ENCODE results near the gene DCAF6. TPM values are rescaled to one million over a fixed set of nuclear protein-coding genes. Genes with fewer than 3 reads are reported as not detected.

DCAF6 gene
- total and polyA plus RNA-seq, 7 donors: 33.6 to 102 (median 79.6) TPM

GRCh38 chr1:168001213-168001612, 64.7 kb downstream of the DCAF6 start:
- no peak for TF ChIP-seq POLR2AphosphoS5 (IDR thresholded peaks at IDR 0.05)
- no peak for TF ChIP-seq CTCF (IDR thresholded peaks at IDR 0.05)
- TF ChIP-seq POLR2A (IDR thresholded peaks at IDR 0.05): no peak
- TF ChIP-seq EP300 (IDR thresholded peaks at IDR 0.05): no peak
- H3K36me3 ChIP-seq: peaks cover 0 to 29% (median 1%) of the 10 kb centered on the region in 4 donors
- intact Hi-C loops (cut with DNase I): loop anchor here (5.0 kb wide), 1 partner anchor 51 kb away; no protein-coding TSS in a partner anchor
- H3K4me1 ChIP-seq: peaks cover 0 to 10% (median 0%) of the 10 kb centered on the region in 4 donors
- no peak overlapping the region for H3K4me3 ChIP-seq
- H3K9me3 ChIP-seq: no peaks in the 10 kb centered on the region
- DNase-seq: no peak
- no peaks in the 10 kb centered on the region for H3K27me3 ChIP-seq
- H3K27ac ChIP-seq: no peak overlapping the region
- WGBS, 2 donors: 86 to 96% methylated on average over 1 of the region's 1 CpG

GRCh38 chr1:168004531-168004930, 68.0 kb downstream of the DCAF6 start:
- no peaks in the 10 kb centered on the region for H3K27me3 ChIP-seq

GRCh38 chr1:168005529-168005928, 69.0 kb downstream of the DCAF6 start:
- TF ChIP-seq EP300 (IDR thresholded peaks at IDR 0.05) (no peak), POLR2A (IDR thresholded peaks at IDR 0.05) (no peak), POLR2AphosphoS5 (IDR thresholded peaks at IDR 0.05) (no peak), CTCF (IDR thresholded peaks at IDR 0.05) (no peak)
- DNase-seq: no peak
- intact Hi-C loops (cut with DNase I): no loop called here
- Histone ChIP-seq H3K4me1 (peaks cover 0 to 10% (median 0%) of the 10 kb centered on the region in 4 donors), H3K36me3 (peaks cover 0 to 43% (median 3%) of the 10 kb centered on the region in 4 donors), H3K9me3 (no peaks in the 10 kb centered on the region), H3K27ac (no peak overlapping the region), H3K4me3 (no peak overlapping the region), H3K27me3 (no peaks in the 10 kb centered on the region)

More at GRCh38 chr1:168004531-168004930, 68.0 kb downstream of the DCAF6 start:
- DNase-seq: no peak
- peaks cover 0 to 43% (median 3%) of the 10 kb centered on the region in 4 donors for H3K36me3 ChIP-seq
- H3K27ac ChIP-seq: no peak overlapping the region
- H3K4me3 ChIP-seq: no peak overlapping the region
- WGBS, 2 donors: 92 to 97% methylated on average over 2 of the region's 2 CpGs
- peaks cover 0 to 10% (median 0%) of the 10 kb centered on the region in 4 donors for H3K4me1 ChIP-seq
- intact Hi-C loops (cut with DNase I): loop anchor here (5.0 kb wide), 1 partner anchor 48 kb away; no protein-coding TSS in a partner anchor
- no peak for TF ChIP-seq POLR2AphosphoS5 (IDR thresholded peaks at IDR 0.05)
- TF ChIP-seq EP300 (IDR thresholded peaks at IDR 0.05): no peak
- no peak for TF ChIP-seq CTCF (IDR thresholded peaks at IDR 0.05)
- TF ChIP-seq POLR2A (IDR thresholded peaks at IDR 0.05): no peak
- H3K9me3 ChIP-seq: no peaks in the 10 kb centered on the region

GRCh38 chr1:168007691-168008090, 71.2 kb downstream of the DCAF6 start:
- H3K9me3 ChIP-seq: no peaks in the 10 kb centered on the region
- peaks cover 0 to 10% (median 0%) of the 10 kb centered on the region in 4 donors for H3K4me1 ChIP-seq
- no peaks in the 10 kb centered on the region for H3K27me3 ChIP-seq
- H3K27ac ChIP-seq: no peak overlapping the region
- intact Hi-C loops (cut with DNase I): no loop called here
- TF ChIP-seq EP300 (IDR thresholded peaks at IDR 0.05) (no peak), CTCF (IDR thresholded peaks at IDR 0.05) (no peak), POLR2A (IDR thresholded peaks at IDR 0.05) (no peak), POLR2AphosphoS5 (IDR thresholded peaks at IDR 0.05) (no peak)
- H3K4me3 ChIP-seq: no peak overlapping the region
- 90 to 93% methylated on average over 1 of the region's 1 CpG for WGBS, 2 donors
- DNase-seq: no peak
- peaks cover 0 to 42% (median 3%) of the 10 kb centered on the region in 4 donors for H3K36me3 ChIP-seq

GRCh38 chr1:168008595-168008994, 72.1 kb downstream of the DCAF6 start:
- H3K36me3 ChIP-seq: peaks cover 0 to 33% (median 5%) of the 10 kb centered on the region in 4 donors
- H3K4me3 ChIP-seq: no peak overlapping the region
- TF ChIP-seq POLR2AphosphoS5 (IDR thresholded peaks at IDR 0.05): no peak
- no peak for TF ChIP-seq EP300 (IDR thresholded peaks at IDR 0.05)
- no peak for TF ChIP-seq POLR2A (IDR thresholded peaks at IDR 0.05)
- no peak for TF ChIP-seq CTCF (IDR thresholded peaks at IDR 0.05)
- 28 to 79% methylated on average over 5 of the region's 5 CpGs for WGBS, 2 donors
- H3K27me3 ChIP-seq: no peaks in the 10 kb centered on the region
- peaks cover 0 to 10% (median 0%) of the 10 kb centered on the region in 4 donors for H3K4me1 ChIP-seq
- DNase-seq: no peak
- intact Hi-C loops (cut with DNase I): no loop called here
- H3K27ac ChIP-seq: no peak overlapping the region
- no peaks in the 10 kb centered on the region for H3K9me3 ChIP-seq
